H1 (cell line): ENCODE data around the gene HOXC5.

Experiments
- BACH1 ChIP-seq: IDR thresholded peaks from 2 replicates; pipeline ENCODE4 v1.6.1; 2012; ENCODE audit warnings: low read length, improper control_type of control experiment
- BRCA1 ChIP-seq: IDR thresholded peaks from 2 replicates; pipeline ENCODE4 v1.6.1; 2012; ENCODE audit warnings: low read depth, low read length, improper control_type of control experiment
- CTCF ChIP-seq, 3 experiments: IDR thresholded peaks; 1 replicate in 2 of 3; 2 replicates in 1 of 3; pipeline versions ENCODE4 v1.5.1 to v1.6.1; 2011; ENCODE audit warnings: low read length in 3 of 3, mild to moderate bottlenecking in 3 of 3, inconsistent platforms in 2 of 3, low read depth in 1 of 3, moderate library complexity in 1 of 3; ENCODE audit not compliant: insufficient read depth in 1 of 3; ENCODE audit errors: control extremely low read depth in 1 of 3
- JUN ChIP-seq: IDR thresholded peaks from 2 replicates; pipeline ENCODE4 v1.6.1; 2011; ENCODE audit warnings: low read depth, mild to moderate bottlenecking, improper control_type of control experiment, low read length
- POLR2A ChIP-seq, 2 experiments: IDR thresholded peaks; 1 replicate in 1 of 2; 2 replicates in 1 of 2; pipeline ENCODE4 v1.6.1; 2011; ENCODE audit warnings: low read depth in 2 of 2, low read length in 2 of 2, mild to moderate bottlenecking in 2 of 2; ENCODE audit errors: control extremely low read depth in 1 of 2
- SP1 ChIP-seq: IDR thresholded peaks from 2 replicates; pipeline ENCODE4 v1.6.1; 2011; ENCODE audit warnings: low read depth, low read length

- TF ChIP-seq CTCF (IDR thresholded peaks at IDR 0.05; ENCODE audit: control extremely low read depth in 1 of 3, insufficient read depth in 1 of 3, low read depth in 1 of 3, low read length in 3 of 3) (no peak), BACH1 (no peak), POLR2A (IDR thresholded peaks at IDR 0.05; ENCODE audit: control extremely low read depth in 1 of 2, low read depth in 2 of 2, low read length in 2 of 2) (no peak), JUN (no peak), SP1 (no peak), BRCA1 (no peak)
Observed at GRCh38 chr12:54075409-54075808, 42.6 kb downstream of the HOXC5 start.
